OCI-M2 (cell line): Measurements from ENCODE around the gene METTL26.

Experiments used
- DNase-seq: peaks from one replicate; lab custom pipeline; 2025; ENCODE audit not compliant: unreplicated experiment; lab: John Stamatoyannopoulos, UW

METTL26 gene

GRCh38 chr16:638836-639235 is 2.7 kb upstream of the METTL26 start:
- DNase-seq = no peak

- DNase-seq = no peak
Observed at GRCh38 chr16:638034-638543, 2.0 kb upstream of the METTL26 start.

GRCh38 chr16:637081-638018 is 1.2 kb upstream of the METTL26 start:
- DNase-seq = no peak

- no peak for DNase-seq
Observed at GRCh38 chr16:635573-636205, 416 bp downstream of the METTL26 start.

- no peak for DNase-seq
Observed at GRCh38 chr16:634996-635395, 1.1 kb downstream of the METTL26 start.

GRCh38 chr16:634051-634670 is 1.9 kb downstream of the METTL26 start:
- no peak for DNase-seq

- DNase-seq = no peak
Observed at GRCh38 chr16:633336-634050, 2.6 kb downstream of the METTL26 start.

GRCh38 chr16:632486-633335 is 3.4 kb downstream of the METTL26 start:
- no peak for DNase-seq

GRCh38 chr16:631808-632358 is 4.2 kb downstream of the METTL26 start:
- no peak for DNase-seq

- DNase-seq = no peak
Observed at GRCh38 chr16:630815-631405, 5.2 kb downstream of the METTL26 start, which contains the start of gene WFIKKN1. Gene WFIKKN1 (plus strand): TSS chr16:630985. CDS start chr16:631254, 269 bp downstream.

GRCh38 chr16:630249-630814 is 5.8 kb downstream of the METTL26 start:
- DNase-seq = no peak

- DNase-seq = no peak
Observed at GRCh38 chr16:629833-630248, 6.3 kb downstream of the METTL26 start.

GRCh38 chr16:629185-629832 is 6.8 kb downstream of the METTL26 start:
- no peak for DNase-seq

- DNase-seq = no peak
Observed at GRCh38 chr16:628321-629061, 7.6 kb downstream of the METTL26 start.

GRCh38 chr16:627454-628239 is 8.5 kb downstream of the METTL26 start:
- DNase-seq = no peak

GRCh38 chr16:626787-627453 is 9.2 kb downstream of the METTL26 start:
- DNase-seq = no peak
